ENCODE results near the gene DNAJA3.

Gene DNAJA3

GRCh38 chr16:4425378-4426020 lies at the start of gene DNAJA3:
TSS of gene DNAJA3 (plus strand) at chr16:4425868. CDS start at chr16:4425882, 14 bp downstream.
- peak; percentile 94 for DNase-seq

GRCh38 chr16:4376126-4376892 lies 49.4 kb upstream of the DNAJA3 start:
- peak; percentile 70 for DNase-seq

- no peak for DNase-seq
These were observed 48.6 kb upstream of the DNAJA3 start for GRCh38 chr16:4376893-4377572.

- no peak for DNase-seq
These were observed 48.0 kb upstream of the DNAJA3 start for GRCh38 chr16:4377573-4378154.

- no peak for DNase-seq
These were observed 47.5 kb upstream of the DNAJA3 start for GRCh38 chr16:4378161-4378666.

GRCh38 chr16:4378999-4379690 lies 46.5 kb upstream of the DNAJA3 start:
- no peak for DNase-seq

GRCh38 chr16:4380119-4381063 lies 45.3 kb upstream of the DNAJA3 start:
- DNase-seq: no peak

- no peak for DNase-seq
These were observed 44.4 kb upstream of the DNAJA3 start for GRCh38 chr16:4381072-4381934.

- no peak for DNase-seq
These were observed 43.5 kb upstream of the DNAJA3 start for GRCh38 chr16:4381935-4382794.

- no peak for DNase-seq
These were observed 42.8 kb upstream of the DNAJA3 start for GRCh38 chr16:4382795-4383357.

GRCh38 chr16:4383591-4384444 lies 41.9 kb upstream of the DNAJA3 start:
- DNase-seq: no peak

GRCh38 chr16:4384509-4384942 lies 41.1 kb upstream of the DNAJA3 start:
- DNase-seq: no peak

- no peak for DNase-seq
These were observed 40.4 kb upstream of the DNAJA3 start for GRCh38 chr16:4385066-4385788.

- DNase-seq: no peak
These were observed 39.7 kb upstream of the DNAJA3 start for GRCh38 chr16:4385789-4386450.

- DNase-seq: no peak
These were observed 39.2 kb upstream of the DNAJA3 start for GRCh38 chr16:4386451-4386805.

GRCh38 chr16:4386951-4387565 lies 38.6 kb upstream of the DNAJA3 start:
- DNase-seq: no peak
